Keratinocyte (primary cell): ENCODE data around the gene NMRK2.
"Not testable (repeated sequence)": the region's sequence is repeated elsewhere in the genome, so short reads cannot be mapped to it uniquely, and the experiment has no call there.

ENCODE experiments used
- CTCF ChIP-seq, 3 experiments: IDR thresholded peaks in 1 of 3; conservative IDR thresholded peaks in 1 of 3; optimal IDR thresholded peaks in 1 of 3; 2 replicates in 2 of 3; 3 replicates in 1 of 3; pipeline versions ENCODE3 to v1.5.1; 2011; ENCODE audit warnings: low read length in 3 of 3, mild to moderate bottlenecking in 3 of 3, moderate library complexity in 2 of 3, control low read depth in 1 of 3, inconsistent platforms in 1 of 3; ENCODE audit not compliant: insufficient read depth in 2 of 3; ENCODE audit errors: extremely low read depth in 1 of 3
- EZH2 ChIP-seq: IDR thresholded peaks from one replicate; pipeline ENCODE4 v1.6.1; 2012; ENCODE audit warnings: inconsistent platforms, mild to moderate bottlenecking, low read length, moderate library complexity

- not testable (repeated sequence) for TF ChIP-seq EZH2; CTCF (optimal IDR thresholded peaks at IDR 0.05 in 1 of 3, IDR thresholded peaks at IDR 0.05 in 1 of 3, conservative IDR thresholded peaks at IDR 0.05 in 1 of 3; ENCODE audit: extremely low read depth in 1 of 3, insufficient read depth in 2 of 3, low read length in 3 of 3)
Observed at GRCh38 chr19:3955276-3955675, 22.4 kb downstream of the NMRK2 start.
